ENCODE data around the gene CNNM2.

CNNM2 gene

GRCh38 chr10:103098240-103098639, 180.1 kb downstream of the CNNM2 start:
- no peak for TF ChIP-seq CTCF (IDR thresholded peaks at IDR 0.05; ENCODE audit: control insufficient read depth, extremely low read depth, insufficient read depth)
- DNase-seq (ENCODE audit: low read depth), result no peak
- no peak overlapping the region for H3K4me3 ChIP-seq (ENCODE audit: low read depth, low read length)

DNA sequence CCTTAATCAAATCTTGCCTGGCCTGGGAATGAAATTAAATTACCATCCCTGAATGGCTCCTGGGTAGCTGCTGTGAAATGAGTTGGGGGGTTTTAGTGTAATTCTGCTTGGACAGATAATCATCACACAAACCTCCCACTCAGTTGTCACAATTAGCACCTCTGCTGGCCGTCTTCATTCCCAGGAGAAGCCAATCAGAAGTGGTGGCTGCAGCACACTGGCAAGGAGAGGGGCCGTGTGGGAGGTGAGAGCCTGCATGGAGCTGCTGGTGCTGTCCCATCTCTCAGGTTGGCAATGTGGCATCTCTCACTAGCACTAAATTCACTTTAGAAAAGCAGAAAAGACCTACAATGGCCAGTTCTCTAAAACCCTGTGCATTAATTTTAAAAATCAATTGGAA, 182.5 kb downstream of the CNNM2 start:
- no peak for DNase-seq (ENCODE audit: low read depth)
- TF ChIP-seq CTCF (IDR thresholded peaks at IDR 0.05; ENCODE audit: control insufficient read depth, extremely low read depth, insufficient read depth), result no peak
- no peak overlapping the region for H3K4me3 ChIP-seq (ENCODE audit: low read depth, low read length)

DNA sequence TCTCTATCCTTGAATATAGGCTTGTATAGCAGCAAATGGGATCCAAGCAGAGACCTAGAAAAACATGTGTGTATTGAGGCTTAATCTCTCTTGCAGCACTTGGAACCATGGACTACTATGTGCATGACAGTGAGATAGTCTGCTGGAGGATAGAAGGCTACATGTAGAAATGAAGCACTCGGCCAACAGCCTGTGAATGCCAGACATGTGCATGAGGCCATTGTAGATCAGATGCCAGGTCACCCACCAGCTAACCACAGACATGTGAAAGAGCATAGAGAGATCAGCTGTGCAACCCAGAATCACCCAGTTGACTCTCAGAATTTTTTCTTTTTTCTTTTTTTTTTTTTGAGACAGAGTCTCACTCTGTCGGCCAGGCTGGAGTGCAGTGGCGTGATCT, 184.1 kb downstream of the CNNM2 start:
- DNase-seq (ENCODE audit: low read depth), result no peak
- no peak for TF ChIP-seq CTCF (IDR thresholded peaks at IDR 0.05; ENCODE audit: control insufficient read depth, extremely low read depth, insufficient read depth)
- H3K4me3 ChIP-seq (ENCODE audit: low read depth, low read length), result no peak overlapping the region

GRCh38 chr10:103103989-103104388, 185.9 kb downstream of the CNNM2 start:
- no peak overlapping the region for H3K4me3 ChIP-seq (ENCODE audit: low read depth, low read length)
- DNase-seq (ENCODE audit: low read depth), result no peak
- TF ChIP-seq CTCF (IDR thresholded peaks at IDR 0.05; ENCODE audit: control insufficient read depth, extremely low read depth, insufficient read depth), result no peak

DNA sequence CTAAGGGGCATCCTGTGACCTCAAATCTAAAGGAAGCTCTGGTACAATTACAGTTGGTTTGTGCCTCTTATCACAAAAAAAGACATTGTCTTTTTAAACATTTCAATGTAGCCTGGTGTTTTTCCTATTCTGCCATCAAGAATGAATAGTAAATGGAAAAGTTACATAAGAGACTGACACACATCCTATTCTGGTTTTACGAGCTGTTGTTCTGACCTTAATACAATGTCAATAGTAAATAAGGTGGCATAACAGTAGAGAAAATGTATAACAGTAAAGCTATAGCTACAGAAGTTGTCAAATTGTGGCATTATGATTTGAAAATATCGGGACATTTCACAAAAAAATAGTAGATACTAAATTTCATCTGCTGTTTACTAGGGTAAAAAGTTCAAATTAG, 186.6 kb downstream of the CNNM2 start:
- peak; percentile 11 for DNase-seq (ENCODE audit: low read depth)
- H3K4me3 ChIP-seq (ENCODE audit: low read depth, low read length), result no peak overlapping the region
- TF ChIP-seq CTCF (IDR thresholded peaks at IDR 0.05; ENCODE audit: control insufficient read depth, extremely low read depth, insufficient read depth), result no peak

DNA sequence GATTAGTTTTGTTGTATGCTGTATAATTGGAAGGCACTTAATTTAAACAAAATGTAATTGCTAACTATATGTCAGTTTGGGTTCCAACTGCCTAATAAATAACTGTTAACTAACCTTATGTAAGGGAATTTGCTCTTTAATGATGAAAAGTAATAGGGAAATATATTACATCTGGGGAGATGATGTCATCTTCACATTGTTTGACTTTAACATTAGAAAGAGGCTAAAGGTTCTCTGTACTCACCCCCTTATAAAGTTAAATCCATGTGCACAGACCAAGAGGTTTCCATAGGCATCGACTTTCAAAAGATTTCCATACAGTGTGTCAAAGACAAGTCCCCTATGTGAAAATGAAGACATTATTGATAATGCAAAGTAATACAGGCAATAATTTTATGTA, 187.4 kb downstream of the CNNM2 start:
- TF ChIP-seq CTCF (IDR thresholded peaks at IDR 0.05; ENCODE audit: control insufficient read depth, extremely low read depth, insufficient read depth), result no peak
- H3K4me3 ChIP-seq (ENCODE audit: low read depth, low read length), result no peak overlapping the region
- no peak for DNase-seq (ENCODE audit: low read depth)

DNA sequence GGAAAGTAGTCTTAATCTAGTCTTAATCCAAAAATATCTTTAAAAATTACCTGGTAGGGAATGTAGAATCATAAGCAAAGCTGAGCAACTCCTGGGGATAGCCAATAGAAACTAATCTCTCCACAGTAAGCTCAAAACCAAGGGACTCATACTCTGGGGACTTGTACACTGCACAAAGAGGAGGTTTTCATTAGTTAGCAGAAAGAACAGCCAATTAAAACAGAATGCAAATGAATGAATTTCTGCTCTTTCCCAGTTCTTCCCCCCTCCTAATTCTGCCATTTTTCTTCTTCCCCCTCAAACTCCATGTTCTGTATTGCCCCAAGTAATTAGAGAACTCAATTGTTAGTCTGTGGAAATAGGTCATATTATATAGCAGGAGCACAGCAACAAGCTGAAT, 188.4 kb downstream of the CNNM2 start:
- TF ChIP-seq CTCF (IDR thresholded peaks at IDR 0.05; ENCODE audit: control insufficient read depth, extremely low read depth, insufficient read depth), result no peak

More for the DNA sequence above, 188.4 kb downstream of the CNNM2 start:
- DNase-seq (ENCODE audit: low read depth), result no peak
- no peak overlapping the region for H3K4me3 ChIP-seq (ENCODE audit: low read depth, low read length)

Measured in LNCaP clone FGC (cell line).